Activated T-cell treated with anti-CD3 and anti-CD28 coated beads for 1 hour (primary cell): ENCODE results near the gene LCE7A.
A peak's percentile ranks its signal among the peaks of the same experiment; 100 is the strongest.

Source experiments
- DNase-seq: peaks from one replicate; pipeline ENCODE4 v3.0.0-alpha.2; 2020; ENCODE audit warnings: low read depth

Gene LCE7A

GRCh38 chr1:152859696-152860095, at the start of gene LCE7A:
TSS of gene LCE7A (plus strand) at chr1:152859996. CDS start at chr1:152860698, 702 bp downstream.
- no peak for DNase-seq

- no peak for DNase-seq
Observed at GRCh38 chr1:152811050-152811449, 48.7 kb upstream of the LCE7A start.

- DNase-seq: no peak
Observed at GRCh38 chr1:152811671-152812070, 48.1 kb upstream of the LCE7A start, which contains the start of gene LCE1B. TSS of gene LCE1B (plus strand) at chr1:152811971. CDS start at chr1:152812447, 476 bp downstream.

- DNase-seq: no peak
Observed at GRCh38 chr1:152817309-152817708, 42.5 kb upstream of the LCE7A start.

GRCh38 chr1:152823294-152823693, 36.5 kb upstream of the LCE7A start:
- DNase-seq: no peak

- no peak for DNase-seq
Observed at GRCh38 chr1:152824964-152825363, 34.8 kb upstream of the LCE7A start.

- no peak for DNase-seq
Observed at GRCh38 chr1:152827173-152827572, 32.6 kb upstream of the LCE7A start, which contains the start of gene LCE1A. TSS of gene LCE1A (plus strand) at chr1:152827473. CDS start at chr1:152827473, 0 bp downstream.

GRCh38 chr1:152836870-152837269, 22.9 kb upstream of the LCE7A start:
- no peak for DNase-seq

GRCh38 chr1:152842556-152842955, 17.2 kb upstream of the LCE7A start, which contains the start of gene LCE6A:
TSS of gene LCE6A (plus strand) at chr1:152842856. CDS start at chr1:152843521, 665 bp downstream.
- no peak for DNase-seq

- DNase-seq: no peak
Observed at GRCh38 chr1:152855661-152856060, 4.1 kb upstream of the LCE7A start.

- no peak for DNase-seq
Observed at GRCh38 chr1:152858062-152858461, 1.7 kb upstream of the LCE7A start.

GRCh38 chr1:152860129-152860528, 333 bp downstream of the LCE7A start:
- DNase-seq: no peak

GRCh38 chr1:152861374-152861773, 1.6 kb downstream of the LCE7A start:
- DNase-seq: no peak

- no peak for DNase-seq
Observed at GRCh38 chr1:152864443-152864842, 4.6 kb downstream of the LCE7A start.

- no peak for DNase-seq
Observed at GRCh38 chr1:152866321-152866720, 6.5 kb downstream of the LCE7A start.

- peak; percentile 45 for DNase-seq
Observed at GRCh38 chr1:152869808-152870419, 10.1 kb downstream of the LCE7A start.

- DNase-seq: no peak
Observed at GRCh38 chr1:152870831-152871730, 11.3 kb downstream of the LCE7A start.

GRCh38 chr1:152871731-152872126, 11.9 kb downstream of the LCE7A start:
- DNase-seq: no peak

GRCh38 chr1:152873495-152873894, 13.7 kb downstream of the LCE7A start:
- no peak for DNase-seq

GRCh38 chr1:152876827-152877226, 17.0 kb downstream of the LCE7A start:
- DNase-seq: no peak

- DNase-seq: no peak
Observed at GRCh38 chr1:152878042-152878441, 18.2 kb downstream of the LCE7A start, which contains the start of gene SMCP. TSS of gene SMCP (plus strand) at chr1:152878322. CDS start at chr1:152884423, 6,101 bp downstream.

GRCh38 chr1:152879559-152880198, 19.9 kb downstream of the LCE7A start:
- DNase-seq: no peak
